ENCODE measurements around the gene COX19.

The COX19 gene

DNA sequence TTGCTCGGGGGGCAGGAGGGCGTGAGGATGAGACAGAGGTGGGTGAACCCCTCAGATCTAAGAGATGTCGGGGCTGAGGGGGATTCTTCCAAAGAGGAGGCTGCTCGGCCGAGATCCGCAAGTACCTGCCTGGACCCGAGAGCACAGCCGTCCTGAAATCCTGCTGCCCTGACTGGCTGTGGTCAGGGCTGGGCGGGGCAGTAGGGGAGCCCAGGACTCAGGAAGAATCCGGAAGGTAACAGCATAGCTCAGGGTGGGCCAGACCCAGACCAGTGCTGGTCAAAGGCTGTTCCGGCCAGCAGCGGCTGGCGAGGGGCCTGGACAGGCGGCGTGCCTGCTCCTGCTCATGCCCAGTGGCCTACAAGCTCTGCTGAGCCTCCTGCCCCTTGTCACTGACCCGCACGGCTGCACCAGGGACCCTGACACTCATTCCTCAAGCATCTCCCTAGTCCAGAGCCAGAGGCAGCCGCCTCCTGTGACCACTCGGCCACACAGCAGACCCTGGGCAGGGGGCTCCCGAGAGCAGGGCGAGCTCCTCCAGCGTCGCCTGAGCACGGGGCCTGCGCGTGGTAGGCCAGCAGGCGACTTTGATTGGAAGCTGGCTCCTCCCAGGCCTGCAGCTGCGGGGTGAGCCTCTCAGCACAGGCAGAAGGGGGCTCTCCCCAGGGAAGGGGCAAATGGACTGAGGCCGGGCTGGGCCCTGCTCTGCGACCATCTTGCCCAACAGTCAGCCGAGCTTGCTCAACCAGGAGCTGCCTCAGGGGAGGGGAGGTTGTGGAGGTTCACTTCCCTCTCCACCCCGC lies 17.7 kb downstream of the COX19 start:
- Histone ChIP-seq H3K27ac (no peak overlapping the region), H3K4me3 (no peak overlapping the region)
- no peak for DNase-seq (ENCODE audit: low spot score)
- TF ChIP-seq, protein P1, sequence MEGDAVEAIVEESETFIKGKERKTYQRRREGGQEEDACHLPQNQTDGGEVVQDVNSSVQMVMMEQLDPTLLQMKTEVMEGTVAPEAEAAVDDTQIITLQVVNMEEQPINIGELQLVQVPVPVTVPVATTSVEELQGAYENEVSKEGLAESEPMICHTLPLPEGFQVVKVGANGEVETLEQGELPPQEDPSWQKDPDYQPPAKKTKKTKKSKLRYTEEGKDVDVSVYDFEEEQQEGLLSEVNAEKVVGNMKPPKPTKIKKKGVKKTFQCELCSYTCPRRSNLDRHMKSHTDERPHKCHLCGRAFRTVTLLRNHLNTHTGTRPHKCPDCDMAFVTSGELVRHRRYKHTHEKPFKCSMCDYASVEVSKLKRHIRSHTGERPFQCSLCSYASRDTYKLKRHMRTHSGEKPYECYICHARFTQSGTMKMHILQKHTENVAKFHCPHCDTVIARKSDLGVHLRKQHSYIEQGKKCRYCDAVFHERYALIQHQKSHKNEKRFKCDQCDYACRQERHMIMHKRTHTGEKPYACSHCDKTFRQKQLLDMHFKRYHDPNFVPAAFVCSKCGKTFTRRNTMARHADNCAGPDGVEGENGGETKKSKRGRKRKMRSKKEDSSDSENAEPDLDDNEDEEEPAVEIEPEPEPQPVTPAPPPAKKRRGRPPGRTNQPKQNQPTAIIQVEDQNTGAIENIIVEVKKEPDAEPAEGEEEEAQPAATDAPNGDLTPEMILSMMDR (IDR thresholded peaks at IDR 0.05), result no peak

DNA sequence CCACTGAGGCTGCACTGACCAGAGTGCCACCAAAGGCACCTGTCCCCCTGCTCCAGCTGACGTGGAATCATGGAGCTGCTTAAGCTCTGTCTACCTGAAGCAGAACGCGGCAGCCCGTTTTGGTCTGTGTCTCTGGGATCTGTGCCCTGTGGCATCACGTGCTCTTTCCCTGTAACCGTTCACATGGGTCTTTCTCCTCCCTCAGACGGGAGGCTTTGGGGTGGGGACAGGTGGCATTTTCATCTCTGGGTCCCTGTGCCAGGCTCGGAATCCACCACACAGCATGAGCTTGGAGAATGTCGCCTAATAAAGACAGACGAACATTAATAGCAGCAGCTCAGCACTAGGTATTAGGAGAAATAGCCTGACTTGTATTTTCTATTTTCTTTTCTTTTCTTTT lies 19.3 kb downstream of the COX19 start:
- TF ChIP-seq, protein P1 (IDR thresholded peaks at IDR 0.05), result no peak
- Histone ChIP-seq H3K27ac (no peak overlapping the region), H3K4me3 (no peak overlapping the region)
- no peak for DNase-seq (ENCODE audit: low spot score)

DNA sequence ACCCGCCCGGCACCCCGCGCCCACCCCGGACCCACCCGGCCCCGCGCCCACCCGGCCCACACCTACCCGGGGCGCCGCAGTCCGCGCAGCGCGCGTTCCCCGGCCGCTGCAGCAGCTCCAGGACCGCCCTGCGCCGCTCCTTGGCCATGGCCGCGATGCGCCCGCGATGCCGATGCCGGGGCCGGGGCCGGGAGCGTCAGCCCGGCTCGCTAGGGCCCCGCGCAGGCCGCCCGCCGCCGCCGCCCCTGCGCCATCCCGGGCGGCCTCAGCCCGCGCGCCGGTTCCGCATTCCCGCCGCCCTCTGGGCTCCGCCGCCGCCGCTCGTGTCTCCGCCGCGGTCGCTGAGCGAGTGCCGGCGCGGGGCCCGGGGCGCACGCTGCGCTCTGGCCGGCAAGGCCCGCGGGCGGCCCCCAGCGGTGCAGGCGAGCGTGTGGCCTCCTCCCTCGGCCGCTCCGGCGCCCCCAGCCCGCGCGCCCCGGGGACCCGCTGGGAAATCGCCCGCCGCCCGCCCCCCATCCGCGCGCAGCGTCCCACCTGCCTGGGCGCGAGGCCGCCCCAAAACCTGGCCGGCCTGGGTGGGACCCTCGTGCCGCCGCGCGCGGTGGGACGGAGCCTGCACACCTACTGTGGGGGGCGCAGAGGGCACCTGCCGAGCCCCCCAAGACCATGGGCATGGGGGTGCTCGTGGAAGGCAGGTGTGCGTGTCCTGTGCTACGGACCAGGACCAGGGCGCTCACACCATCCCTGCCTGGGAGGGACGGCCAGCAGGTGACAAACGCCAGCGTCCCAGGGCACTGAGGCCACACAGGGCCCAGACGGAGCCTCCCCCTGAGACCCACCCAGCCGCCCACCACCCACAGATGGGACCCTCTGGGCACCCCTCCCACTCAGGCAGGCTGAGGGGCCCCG lies 20.8 kb downstream of the COX19 start, which contains the start of gene ADAP1:
TSS of gene ADAP1 (minus strand) at position 351 of the 909 bp plus-strand sequence. CDS start at position 148, 203 bp downstream.
- Histone ChIP-seq H3K27ac (peak within 1 kb of the TSS in 1 of 2 donors; percentile 71), H3K4me3 (peak within 1 kb of the TSS; percentile 81)
- DNase-seq (ENCODE audit: low spot score), result no peak
- TF ChIP-seq, protein P1 (IDR thresholded peaks at IDR 0.05), result no peak

DNA sequence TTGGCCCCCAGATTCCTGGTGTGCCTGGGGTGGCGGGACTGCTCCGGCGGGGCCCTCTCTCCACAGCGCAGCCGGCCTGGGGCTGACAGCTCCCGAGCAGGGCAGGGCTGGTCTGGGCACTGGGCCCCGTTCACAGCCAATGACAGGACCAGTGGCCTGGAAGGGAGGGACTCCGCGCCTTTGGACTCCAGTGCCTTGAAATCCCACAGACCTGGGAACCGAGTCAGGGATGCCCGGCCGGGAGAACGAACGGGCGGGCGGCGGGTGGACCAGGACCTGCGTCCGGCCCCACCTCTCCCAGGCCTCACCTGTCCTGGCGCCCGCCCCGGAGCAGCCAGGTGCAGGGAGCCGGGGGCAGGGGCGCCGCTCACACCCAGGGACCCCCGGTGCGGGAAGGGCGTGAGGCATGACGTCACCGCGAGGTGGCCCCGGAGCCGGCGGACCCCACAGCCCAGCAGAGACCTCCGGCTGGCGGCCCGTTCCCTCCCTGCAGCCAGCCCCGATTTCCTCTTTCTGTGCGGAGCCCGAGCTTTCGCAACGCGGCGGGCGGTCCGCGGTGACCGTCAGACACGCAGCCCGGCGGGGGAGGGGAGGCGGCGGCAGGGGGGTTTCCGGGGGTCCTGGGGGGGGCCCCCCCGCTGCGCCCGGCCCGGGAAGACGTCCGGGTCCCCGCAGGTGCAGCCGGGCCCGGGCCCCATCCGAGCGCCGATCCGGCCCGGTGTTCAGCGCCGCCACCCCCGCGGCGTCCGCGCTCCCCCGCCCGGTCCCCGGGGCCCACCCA lies 21.6 kb downstream of the COX19 start:
- no peak for DNase-seq (ENCODE audit: low spot score)
- H3K27ac ChIP-seq, result peak overlapping the region in 1 of 2 donors; percentile 71
- TF ChIP-seq, protein P1 (IDR thresholded peaks at IDR 0.05), result no peak
- peak overlapping the region; percentile 81 for H3K4me3 ChIP-seq

DNA sequence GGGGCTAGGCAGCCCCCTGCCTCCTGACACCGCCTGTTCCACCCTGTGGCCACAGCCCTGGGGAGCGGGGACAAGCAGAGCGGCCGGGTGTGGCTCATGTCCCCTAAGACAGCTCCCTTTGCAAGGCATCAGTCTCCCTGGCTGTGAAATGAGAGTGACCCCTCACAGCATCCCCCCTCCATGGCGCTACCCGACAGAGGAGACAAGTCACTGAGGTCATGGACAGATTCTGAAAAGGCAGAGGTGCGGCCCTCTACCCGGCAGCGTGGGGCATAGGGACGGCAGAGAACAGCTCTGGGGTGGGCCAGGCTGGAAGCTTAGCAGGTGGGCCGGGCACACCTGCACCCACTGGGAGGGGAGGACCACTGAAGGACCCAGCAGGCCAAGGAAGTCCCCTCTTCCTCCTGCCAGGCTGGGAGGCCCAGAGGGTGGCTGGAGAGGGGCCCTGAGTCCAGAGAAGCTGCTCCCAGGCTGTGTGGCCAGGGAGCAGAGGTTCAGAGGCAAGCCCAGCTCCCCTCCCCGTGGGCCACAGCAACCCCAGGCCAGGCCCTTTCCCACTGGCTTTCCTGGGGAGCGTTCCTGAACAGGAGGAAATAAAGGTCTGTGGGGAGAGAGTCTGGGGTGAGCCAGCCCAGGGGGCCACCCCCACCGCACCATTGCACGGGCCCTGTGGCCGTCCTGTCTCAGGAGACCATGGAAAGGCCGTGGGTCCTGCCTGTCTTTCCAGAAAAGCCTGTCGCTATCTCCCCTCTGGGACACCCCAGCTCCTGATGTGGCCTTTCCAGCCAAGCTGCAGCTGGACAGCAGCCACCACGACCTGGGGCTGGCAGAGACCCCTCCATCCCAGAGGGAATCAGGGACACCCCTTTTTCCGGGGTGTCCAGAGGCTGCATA lies 22.6 kb downstream of the COX19 start:
- Histone ChIP-seq H3K4me3 (peak overlapping the region; percentile 81), H3K27ac (no peak overlapping the region)
- DNase-seq (ENCODE audit: low spot score), result no peak
- TF ChIP-seq, protein P1 (IDR thresholded peaks at IDR 0.05), result no peak

All from coronary artery (tissue), 2 donors.